Cerebellar cortex (tissue), 1 donor: ENCODE results near the gene PTPN20.
A peak's percentile ranks its signal among the peaks of the same experiment; 100 is the strongest.

ENCODE experiments used
- DNase-seq: peaks from one replicate; pipeline ENCODE4 v3.0.0-alpha.2; 2015; ENCODE audit warnings: low spot score

PTPN20 gene

GRCh38 chr10:47035171-47035818 is 124.1 kb downstream of the PTPN20 start:
- no peak for DNase-seq

- no peak for DNase-seq
Observed at GRCh38 chr10:47035819-47036337, 124.7 kb downstream of the PTPN20 start.

GRCh38 chr10:47036771-47037170 is 125.5 kb downstream of the PTPN20 start:
- DNase-seq: no peak

- no peak for DNase-seq
Observed at GRCh38 chr10:47037654-47038425, 126.6 kb downstream of the PTPN20 start.

DNA sequence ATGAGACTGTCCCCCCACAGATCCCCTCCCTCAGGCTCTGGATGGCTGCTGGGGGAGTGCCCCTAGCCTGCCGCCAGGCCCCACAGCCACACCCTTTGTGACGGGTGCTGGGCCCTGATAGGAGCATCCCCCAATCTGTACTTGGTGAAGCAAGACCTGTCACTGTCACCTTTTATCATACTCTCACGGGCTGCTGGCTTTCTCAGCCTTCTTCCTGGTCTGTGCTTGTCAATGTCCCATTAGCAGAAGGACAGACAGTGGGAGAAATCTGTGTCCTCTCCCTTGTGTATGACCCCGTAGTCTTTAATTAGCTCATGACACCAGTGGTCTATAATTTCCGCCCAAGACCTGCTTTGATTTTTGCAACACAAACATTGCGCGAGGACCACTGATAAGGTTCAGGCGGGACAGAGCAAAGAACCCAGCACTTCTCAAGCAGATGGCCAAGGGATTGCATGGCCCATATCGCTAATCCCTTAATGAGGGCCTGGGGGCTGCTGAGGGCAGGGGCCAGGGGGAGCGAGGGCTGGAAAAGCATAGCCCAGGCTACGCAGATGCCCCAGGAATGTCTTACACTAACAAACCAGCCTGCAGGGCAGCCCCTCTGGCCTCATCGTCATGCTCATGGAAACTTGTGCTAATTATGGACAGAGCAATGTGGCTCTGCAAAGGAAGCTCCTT is 127.8 kb downstream of the PTPN20 start:
- no peak for DNase-seq

- DNase-seq: no peak
Observed at GRCh38 chr10:47039562-47039913, 128.3 kb downstream of the PTPN20 start.

- no peak for DNase-seq
Observed at GRCh38 chr10:47040041-47040491, 128.8 kb downstream of the PTPN20 start.

- DNase-seq: no peak
Observed at GRCh38 chr10:47040681-47041080, 129.5 kb downstream of the PTPN20 start.

GRCh38 chr10:47041396-47042198 is 130.4 kb downstream of the PTPN20 start:
- DNase-seq: no peak

DNA sequence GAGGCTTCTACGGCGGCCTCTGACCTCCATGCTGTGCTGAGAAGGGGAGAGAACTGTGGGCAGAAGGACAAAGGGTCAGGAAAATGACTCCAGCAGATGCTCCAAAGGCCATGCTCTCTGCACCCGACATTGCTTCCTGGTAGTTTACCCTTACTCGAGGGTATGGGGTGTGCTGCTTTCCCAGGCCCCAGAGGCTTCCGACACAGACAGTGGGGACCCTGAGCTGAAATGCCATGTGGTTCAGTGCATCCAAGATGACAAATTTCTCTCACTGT is 130.9 kb downstream of the PTPN20 start:
- DNase-seq: no peak

DNA sequence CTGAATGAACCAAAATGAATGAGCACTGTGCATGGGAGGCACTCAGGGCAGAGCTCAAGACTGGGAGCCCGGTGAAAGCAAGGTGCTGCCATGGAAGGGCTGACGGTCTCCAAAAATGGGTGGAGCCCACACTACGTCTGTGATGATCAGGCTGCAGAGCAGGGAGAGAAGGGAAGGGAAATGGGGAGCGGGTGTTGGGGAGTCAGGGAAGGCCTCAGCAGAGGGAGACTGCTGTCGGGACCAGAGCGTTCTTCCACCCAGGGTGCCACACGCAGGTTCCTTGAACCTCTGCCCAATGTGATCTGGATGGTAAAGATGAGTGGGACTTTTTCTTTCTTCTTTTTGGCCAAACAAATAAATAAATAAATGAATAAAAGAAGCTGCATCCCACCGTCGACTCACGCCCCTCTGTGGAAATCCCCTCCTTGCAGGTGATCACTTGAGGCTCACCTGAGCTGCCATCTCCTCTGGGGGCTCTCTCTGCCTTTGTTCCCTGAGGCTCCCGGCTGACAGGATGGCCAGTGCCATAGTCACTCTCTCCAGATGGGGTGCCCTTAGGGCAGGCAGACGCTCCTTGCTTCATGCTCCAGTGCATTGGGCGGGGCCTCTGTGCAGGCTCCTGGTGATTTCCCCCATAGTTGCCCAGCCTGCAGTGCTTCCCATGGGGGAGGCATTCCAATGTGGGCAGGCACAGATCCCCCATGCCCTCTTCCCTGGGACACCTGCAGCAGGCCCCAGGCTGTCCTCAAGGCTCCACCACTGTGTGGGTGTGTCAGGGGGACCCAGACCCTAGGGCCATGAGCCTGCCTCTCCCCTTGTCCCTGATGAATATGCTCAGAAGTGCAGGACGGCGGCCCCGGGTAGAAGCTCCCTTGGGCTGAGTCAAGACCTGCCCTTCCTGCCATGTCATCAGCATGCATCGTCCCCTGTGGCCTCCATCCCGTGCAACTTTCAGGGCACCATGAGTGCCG is 131.8 kb downstream of the PTPN20 start:
- no peak for DNase-seq

- no peak for DNase-seq
Observed at GRCh38 chr10:47043928-47044538, 132.8 kb downstream of the PTPN20 start.

- no peak for DNase-seq
Observed at GRCh38 chr10:47044741-47045140, 133.5 kb downstream of the PTPN20 start.

DNA sequence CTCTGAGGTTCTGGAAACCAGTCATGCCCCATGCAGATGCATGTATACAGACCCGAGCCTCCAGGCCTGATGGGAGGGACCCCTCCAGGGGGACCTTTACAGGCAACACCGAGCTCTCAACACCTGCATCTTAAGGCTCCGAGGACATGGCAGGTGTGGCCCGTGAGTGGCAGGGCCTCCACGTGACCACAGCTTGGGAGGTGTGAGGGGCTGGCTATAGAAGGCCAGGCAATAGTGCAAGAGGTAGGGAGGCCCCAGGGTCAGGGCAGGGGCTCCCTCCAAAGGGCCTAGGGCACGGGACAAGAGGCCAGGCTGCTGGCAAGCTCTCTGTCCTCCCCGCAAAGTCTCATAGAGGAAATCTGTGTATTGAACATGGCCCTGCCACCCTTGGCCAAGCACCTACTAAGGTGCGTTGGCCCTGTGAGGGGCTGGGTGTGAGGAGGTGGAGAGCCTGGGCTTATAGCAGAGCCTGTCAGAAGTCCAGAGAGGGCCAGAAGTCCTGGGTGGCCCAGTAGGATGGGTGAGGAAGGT is 134.2 kb downstream of the PTPN20 start:
- DNase-seq: no peak

GRCh38 chr10:47046321-47047126 is 135.3 kb downstream of the PTPN20 start:
- DNase-seq: no peak

DNA sequence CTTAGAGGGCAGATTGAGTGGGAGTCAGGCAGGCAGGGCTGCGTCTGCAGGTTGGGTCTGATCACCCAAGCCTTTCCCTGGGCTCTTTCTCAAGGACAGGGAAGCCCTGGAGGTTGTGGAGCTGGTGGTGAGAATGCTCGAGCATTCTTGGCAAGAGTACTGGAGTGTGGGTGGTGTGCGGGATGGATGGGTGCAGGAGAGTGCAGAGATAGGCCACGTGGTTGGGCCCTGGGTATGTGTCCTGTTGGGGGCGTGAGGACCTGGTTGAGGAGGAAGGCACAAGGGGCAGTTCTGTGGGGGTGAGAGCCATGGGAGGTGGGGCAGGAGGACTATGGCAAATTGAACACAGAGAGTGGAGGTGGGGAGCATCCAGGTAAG is 135.9 kb downstream of the PTPN20 start:
- DNase-seq: no peak

DNA sequence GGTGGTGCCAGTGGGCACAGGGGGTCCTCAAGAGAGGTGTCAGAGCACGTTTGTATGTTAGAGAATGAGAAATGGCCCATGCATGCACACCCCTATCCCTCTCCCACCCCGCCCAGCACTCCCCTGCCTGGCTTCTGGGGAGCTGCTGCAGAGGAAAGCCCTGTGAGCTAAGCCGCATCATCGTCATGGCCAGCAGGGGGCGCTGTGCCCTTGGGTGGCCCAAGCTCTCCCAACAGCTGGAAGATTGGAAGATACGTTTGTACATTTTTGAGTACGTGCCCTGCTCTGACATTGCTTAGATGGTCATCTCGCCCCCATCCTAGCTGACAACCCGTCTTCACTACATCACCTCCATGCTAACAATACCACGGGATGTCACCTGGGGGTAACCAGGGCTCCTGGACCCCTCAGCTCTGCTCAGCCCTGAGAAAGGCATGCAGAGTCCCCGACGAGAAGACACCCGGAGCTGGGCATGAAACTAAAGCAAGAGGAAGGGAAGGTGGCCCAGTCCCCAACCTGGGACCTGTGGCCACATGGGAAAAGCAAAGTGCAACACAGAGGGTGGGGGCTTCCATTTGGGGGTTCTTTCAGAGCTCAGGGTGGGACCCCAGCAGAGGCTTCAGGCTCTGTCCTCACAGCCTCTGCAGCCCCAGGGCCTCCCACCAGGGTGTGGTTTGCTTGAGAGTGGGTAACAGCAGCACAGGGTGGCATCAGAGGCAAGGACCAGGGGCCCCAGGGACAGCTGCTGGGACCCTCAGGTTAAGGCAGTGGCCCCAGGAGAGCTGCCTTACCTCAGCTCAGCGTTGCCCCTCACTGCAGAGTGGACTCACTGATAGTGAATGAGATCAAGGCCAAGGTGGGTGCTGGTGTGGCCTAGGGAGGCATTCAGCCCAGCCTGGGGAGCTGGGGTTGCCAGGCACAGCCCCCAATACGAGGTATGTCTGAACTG is 136.6 kb downstream of the PTPN20 start:
- peak; percentile 31 for DNase-seq

DNA sequence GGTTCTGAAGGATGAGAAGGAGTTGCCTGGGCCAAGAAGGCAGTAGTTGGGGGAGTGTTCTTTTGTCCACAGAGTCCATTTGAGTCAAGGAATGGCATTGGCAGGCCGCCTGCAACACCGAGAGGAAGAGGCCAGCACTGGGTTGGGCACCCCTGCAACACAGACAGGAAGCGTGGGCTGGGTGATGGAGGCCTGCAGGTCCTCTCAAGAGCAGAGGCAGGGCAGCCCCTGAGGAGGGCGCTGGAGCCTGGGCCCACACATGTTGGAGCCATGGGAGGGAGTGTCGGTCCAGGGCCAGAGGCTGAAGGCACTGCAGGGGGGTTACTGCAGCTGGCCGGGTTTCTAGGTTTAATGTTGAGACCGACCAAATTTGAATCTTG is 137.3 kb downstream of the PTPN20 start:
- DNase-seq: no peak
